ENCODE results near the gene SUCLG1. TPM values are rescaled to one million over a fixed set of nuclear protein-coding genes. Genes with fewer than 3 reads are reported as not detected.

SUCLG1 gene
- total and polyA plus RNA-seq, 2 of the 8 experiments (the other 6 are each of a cell fraction or from before 2014, with no cell fraction given) = 19.9 to 40.0 TPM

- TF ChIP-seq CBX8 (IDR thresholded peaks at IDR 0.05; ENCODE audit: borderline replicate concordance, low read depth, low read length) (no peak), EZH2 (IDR thresholded peaks at IDR 0.05; ENCODE audit: low read depth, low read length, severe bottlenecking) (no peak), POU5F1 (IDR thresholded peaks at IDR 0.05; ENCODE audit: low read depth, low read length) (no peak), CTCF (IDR thresholded peaks at IDR 0.05; ENCODE audit: control extremely low read depth in 1 of 3, insufficient read depth in 1 of 3, low read depth in 1 of 3, low read length in 3 of 3) (no peak), TBP (IDR thresholded peaks at IDR 0.05; ENCODE audit: low read depth, low read length) (no peak), TAF1 (IDR thresholded peaks at IDR 0.05; ENCODE audit: low read depth, low read length) (no peak), SP2 (IDR thresholded peaks at IDR 0.05; ENCODE audit: low read length) (no peak), ATF3 (IDR thresholded peaks at IDR 0.05; ENCODE audit: insufficient read depth, low read depth, low read length) (no peak), E2F6 (IDR thresholded peaks at IDR 0.05) (no peak)
Observed at GRCh38 chr2:84380875-84381274, 78.2 kb downstream of the SUCLG1 start (continued).

Data from H1 (cell line).